HUES6 (cell line): ENCODE measurements around the gene RAP1GAP2.
A peak's percentile ranks its signal among the peaks of the same experiment; 100 is the strongest.
"Not testable (repeated sequence)": the region's sequence is repeated elsewhere in the genome, so short reads cannot be mapped to it uniquely, and the experiment has no call there.

Source experiments
- H3K27ac ChIP-seq: 2 replicates; pipeline ENCODE4 v1.7.0; 2013; ENCODE audit warnings: low read depth, mild to moderate bottlenecking, low read length, inconsistent platforms
- H3K27me3 ChIP-seq: 2 replicates; pipeline ENCODE4 v1.6.1; 2013; ENCODE audit warnings: low read length; ENCODE audit not compliant: control insufficient read depth, insufficient read depth
- H3K36me3 ChIP-seq: 2 replicates; pipeline ENCODE4 v1.6.1; 2013; ENCODE audit warnings: low read length; ENCODE audit not compliant: control insufficient read depth, insufficient read depth
- H3K4me1 ChIP-seq: 2 replicates; pipeline ENCODE4 v1.6.1; 2013; ENCODE audit warnings: low read length; ENCODE audit not compliant: control insufficient read depth, insufficient read depth
- H3K4me3 ChIP-seq: 2 replicates; pipeline ENCODE4 v1.5.1; 2013; ENCODE audit warnings: low read depth, low read length
- H3K9ac ChIP-seq: one replicate; pipeline ENCODE4 v1.6.1; 2013; ENCODE audit warnings: mild to moderate bottlenecking, low read length
- H3K9me3 ChIP-seq: 2 replicates; pipeline ENCODE4 v1.6.1; 2013; ENCODE audit warnings: low read depth, low read length; ENCODE audit not compliant: control insufficient read depth, insufficient read depth

Gene RAP1GAP2

DNA sequence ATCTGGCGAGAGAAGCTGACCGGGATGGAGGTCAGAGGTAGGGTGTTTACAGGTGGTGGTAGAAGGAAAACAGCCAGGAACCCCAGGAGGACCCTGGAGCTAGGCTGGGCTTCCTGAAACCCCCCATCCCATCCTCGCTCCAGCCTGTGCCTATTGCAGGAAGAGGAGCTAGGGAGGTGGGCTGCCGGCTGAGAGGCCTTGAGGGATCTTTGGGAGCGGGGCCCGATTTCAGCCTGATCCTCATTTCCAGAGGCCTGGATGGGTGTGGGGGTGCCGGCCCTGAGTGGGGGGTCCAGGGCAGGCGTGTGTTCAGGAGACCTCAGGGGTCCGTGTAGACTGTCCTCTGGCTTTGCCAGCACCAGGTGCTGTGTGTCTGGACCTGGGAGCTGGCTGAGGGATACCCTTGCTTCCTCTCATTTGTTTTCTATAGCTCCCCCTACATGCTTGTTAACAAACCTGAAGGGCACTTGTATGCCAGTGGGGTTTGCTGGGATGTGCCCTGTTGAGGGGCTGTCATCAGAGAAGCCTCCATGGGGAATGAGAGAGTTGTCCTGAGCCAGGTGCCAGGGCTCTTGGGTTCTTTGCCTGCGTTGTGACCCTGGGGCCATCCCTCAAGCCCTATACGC lies 18.9 kb upstream of the RAP1GAP2 start:
- H3K9me3 ChIP-seq: no peaks in the 10 kb centered on the region
- H3K4me3 ChIP-seq: peak overlapping the region; percentile 81
- peaks cover 45% of the 10 kb centered on the region for H3K27me3 ChIP-seq
- no peaks in the 10 kb centered on the region for H3K36me3 ChIP-seq
- H3K9ac ChIP-seq: peak overlapping the region; percentile 56
- H3K27ac ChIP-seq: no peak overlapping the region
- peaks cover 5% of the 10 kb centered on the region; the same call in 1 of the 2 replicates for H3K4me1 ChIP-seq

DNA sequence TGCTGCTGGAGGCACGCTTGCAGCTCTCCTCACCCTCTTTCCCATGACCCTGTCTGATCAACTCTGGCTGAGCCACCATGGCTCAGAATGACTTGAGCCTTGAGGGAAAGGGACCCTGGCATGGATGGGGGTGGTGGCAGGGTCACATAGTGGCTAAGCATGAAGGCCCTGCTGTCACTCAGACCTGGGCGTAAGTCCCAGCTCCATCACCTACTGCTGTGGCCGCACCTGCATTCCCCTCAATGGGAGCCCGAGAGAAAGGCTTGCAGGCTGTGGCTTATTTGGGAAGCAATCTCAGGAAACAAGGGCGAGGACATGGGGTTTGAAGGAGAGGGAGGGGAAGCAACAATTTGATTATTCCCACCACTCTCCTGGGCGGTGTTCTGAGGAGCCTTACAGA lies 17.7 kb upstream of the RAP1GAP2 start:
- H3K36me3 ChIP-seq: no peaks in the 10 kb centered on the region
- no peak overlapping the region for H3K9ac ChIP-seq
- H3K27me3 ChIP-seq: peaks cover 39% of the 10 kb centered on the region
- H3K4me3 ChIP-seq: no peak overlapping the region
- no peak overlapping the region for H3K27ac ChIP-seq
- no peaks in the 10 kb centered on the region for H3K9me3 ChIP-seq
- peaks cover 5% of the 10 kb centered on the region; the same call in 1 of the 2 replicates for H3K4me1 ChIP-seq

DNA sequence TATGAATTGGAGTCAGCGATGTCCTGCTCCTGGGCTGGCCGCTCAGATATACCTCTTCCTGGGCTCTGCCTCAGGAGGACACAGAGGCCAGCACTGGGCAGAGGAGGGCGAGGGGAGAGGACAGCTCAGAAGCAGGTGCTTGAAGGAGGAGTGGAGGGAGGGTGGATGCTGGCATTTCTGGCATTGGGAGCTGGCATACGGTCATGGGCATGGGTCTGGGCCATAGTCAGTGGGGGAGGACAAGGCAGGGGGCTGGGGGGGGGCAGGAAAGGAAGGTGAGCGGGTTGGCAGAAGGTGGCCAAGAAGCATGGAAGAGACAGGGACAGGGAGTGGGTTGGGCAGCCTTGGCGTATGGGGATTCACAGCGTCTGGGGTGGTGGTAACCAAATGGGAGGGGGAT lies 16.7 kb upstream of the RAP1GAP2 start:
- H3K27me3 ChIP-seq: peaks cover 33% of the 10 kb centered on the region
- peaks cover 5% of the 10 kb centered on the region; the same call in 1 of the 2 replicates for H3K4me1 ChIP-seq
- H3K9me3 ChIP-seq: no peaks in the 10 kb centered on the region
- no peak overlapping the region for H3K4me3 ChIP-seq
- H3K36me3 ChIP-seq: no peaks in the 10 kb centered on the region
- H3K27ac ChIP-seq: no peak overlapping the region
- no peak overlapping the region for H3K9ac ChIP-seq

DNA sequence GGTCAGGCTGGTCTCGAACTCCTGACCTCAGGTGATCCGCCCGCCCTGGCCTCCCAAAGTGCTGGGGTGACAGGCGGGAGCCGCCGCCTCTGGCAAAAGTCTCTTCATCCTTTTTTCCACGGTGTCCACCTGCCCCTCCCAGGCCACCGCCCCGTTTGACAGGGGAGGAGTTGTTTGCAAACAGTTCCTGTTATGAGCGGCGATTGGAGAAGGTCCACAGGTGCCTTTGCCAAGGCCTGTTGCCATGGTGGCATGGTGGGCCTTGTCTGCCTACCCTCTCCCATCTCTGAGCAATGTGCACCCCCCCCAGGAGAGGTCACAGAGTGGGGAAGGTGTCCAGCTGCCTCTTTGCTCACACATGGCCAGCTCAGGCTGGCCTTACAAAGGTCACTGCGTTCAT lies 16.0 kb upstream of the RAP1GAP2 start:
- peaks cover 5% of the 10 kb centered on the region; the same call in 1 of the 2 replicates for H3K4me1 ChIP-seq
- no peaks in the 10 kb centered on the region for H3K36me3 ChIP-seq
- no peak overlapping the region for H3K4me3 ChIP-seq
- no peaks in the 10 kb centered on the region for H3K9me3 ChIP-seq
- H3K27me3 ChIP-seq: peaks cover 29% of the 10 kb centered on the region
- H3K27ac ChIP-seq: no peak overlapping the region
- no peak overlapping the region for H3K9ac ChIP-seq

DNA sequence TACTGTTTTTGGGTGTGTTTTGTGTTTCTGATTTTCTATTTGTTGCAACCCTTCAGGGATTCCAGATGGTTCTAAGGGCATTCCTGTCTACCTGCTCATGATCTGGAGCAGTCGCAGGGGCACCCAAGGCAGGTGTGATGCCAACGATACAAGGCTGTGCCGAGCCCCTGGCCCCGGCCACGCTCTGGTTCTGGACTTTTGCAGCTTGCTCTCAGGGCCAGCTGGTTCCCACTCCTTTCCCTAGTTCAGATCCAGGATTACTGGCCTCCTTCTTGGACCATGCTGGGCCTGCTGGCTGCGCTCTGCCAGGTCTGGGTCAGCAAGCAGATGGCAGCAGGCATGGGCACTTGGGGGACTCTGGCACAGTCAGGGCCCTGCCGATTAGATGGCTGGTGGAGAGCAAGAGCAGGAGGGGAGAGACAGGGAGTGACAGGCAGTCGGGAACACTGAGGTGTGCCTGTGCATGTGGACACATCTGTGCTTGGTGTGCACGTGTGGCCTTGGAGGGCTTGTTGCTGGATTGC lies 15.2 kb upstream of the RAP1GAP2 start:
- no peaks in the 10 kb centered on the region for H3K9me3 ChIP-seq
- peaks cover 5% of the 10 kb centered on the region; the same call in 1 of the 2 replicates for H3K4me1 ChIP-seq
- H3K27ac ChIP-seq: no peak overlapping the region

DNA sequence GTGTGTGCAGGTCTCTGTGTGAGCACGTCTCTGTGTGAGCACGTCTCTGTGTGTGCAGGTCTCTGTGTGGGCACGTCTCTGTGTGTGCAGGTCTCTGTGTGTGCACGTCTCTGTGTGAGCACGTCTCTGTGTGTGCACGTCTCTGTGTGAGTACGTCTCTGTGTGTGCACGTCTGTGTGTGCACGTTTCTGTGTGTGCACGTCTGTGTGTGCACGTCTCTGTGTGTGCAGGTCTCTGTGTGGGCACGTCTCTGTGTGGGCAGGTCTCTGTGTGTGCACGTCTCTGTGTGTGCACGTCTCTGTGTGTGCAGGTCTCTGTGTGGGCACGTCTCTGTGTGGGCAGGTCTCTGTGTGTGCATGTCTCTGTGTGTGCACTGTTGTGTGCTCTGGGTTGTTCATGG lies 14.6 kb upstream of the RAP1GAP2 start:
- H3K27me3 ChIP-seq: peaks cover 17% of the 10 kb centered on the region; the same call in 1 of the 2 replicates
- H3K9ac ChIP-seq, H3K27ac ChIP-seq, H3K4me1 ChIP-seq, H3K36me3 ChIP-seq, H3K4me3 ChIP-seq, H3K9me3 ChIP-seq: not testable (repeated sequence)

More for the DNA sequence above, 15.2 kb upstream of the RAP1GAP2 start:
- H3K36me3 ChIP-seq: no peaks in the 10 kb centered on the region
- H3K9ac ChIP-seq: no peak overlapping the region
- H3K4me3 ChIP-seq: no peak overlapping the region
- peaks cover 22% of the 10 kb centered on the region; the same call in 1 of the 2 replicates for H3K27me3 ChIP-seq

DNA sequence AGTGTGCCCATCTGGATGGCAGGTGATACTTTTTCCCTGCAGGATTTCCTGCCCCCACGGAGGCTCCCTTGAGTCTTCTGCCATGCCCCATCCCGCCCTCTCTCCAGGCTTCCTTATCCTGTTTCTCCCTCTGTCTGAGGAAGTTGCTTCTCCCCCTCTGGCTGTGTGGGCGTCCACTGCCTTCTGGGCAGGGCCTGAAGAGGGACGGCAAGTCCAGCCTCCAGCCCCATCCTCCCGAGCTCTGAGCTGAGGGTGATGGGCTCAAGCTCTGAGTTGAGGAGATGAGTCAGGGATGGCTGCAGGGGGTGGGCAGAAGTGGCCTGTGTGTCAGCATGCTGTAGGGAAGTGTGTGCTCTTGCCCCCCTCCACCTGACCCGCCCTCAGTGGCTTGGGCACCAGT lies 14.2 kb upstream of the RAP1GAP2 start:
- H3K9me3 ChIP-seq: no peaks in the 10 kb centered on the region
- H3K4me1 ChIP-seq: peaks cover 4% of the 10 kb centered on the region; the same call in 1 of the 2 replicates
- H3K27me3 ChIP-seq: peaks cover 14% of the 10 kb centered on the region; the same call in 1 of the 2 replicates
- no peak overlapping the region for H3K9ac ChIP-seq
- H3K4me3 ChIP-seq: no peak overlapping the region
- H3K27ac ChIP-seq: no peak overlapping the region
- H3K36me3 ChIP-seq: no peaks in the 10 kb centered on the region

DNA sequence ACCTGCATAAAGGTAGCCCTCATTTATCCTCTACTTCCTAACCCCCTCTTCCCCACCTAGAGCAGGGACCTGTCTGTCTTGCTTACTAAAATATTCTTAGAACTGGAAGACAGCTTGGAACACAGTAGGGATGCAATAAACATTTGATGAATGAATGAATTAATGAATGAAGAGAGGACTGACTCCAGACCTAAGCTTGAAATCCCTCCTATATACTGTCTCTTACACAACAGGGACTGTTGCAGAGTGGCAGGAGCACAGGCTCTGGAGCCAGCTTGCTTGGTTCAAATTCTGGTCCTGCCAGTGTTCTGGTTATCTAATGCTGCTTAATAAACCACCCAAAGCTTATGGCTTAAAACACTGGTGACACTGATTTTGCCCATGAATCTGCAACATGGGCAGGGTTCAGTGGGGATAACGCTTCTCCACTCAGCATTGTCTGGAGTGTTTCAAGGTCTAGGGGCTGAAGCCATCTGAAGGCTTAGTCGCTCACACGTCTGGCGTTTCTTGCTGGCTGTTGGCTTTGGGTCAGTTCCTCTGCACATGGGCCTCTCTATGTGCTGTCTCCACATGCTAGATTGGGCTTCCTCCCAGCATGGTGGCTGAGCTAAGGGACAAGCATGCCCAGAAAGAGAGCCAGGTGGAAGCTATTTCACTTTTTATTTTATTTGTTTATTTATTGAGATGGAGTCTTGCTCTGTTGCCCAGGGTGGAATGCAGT lies 12.8 kb upstream of the RAP1GAP2 start:
- Histone ChIP-seq H3K4me1 (no peaks in the 10 kb centered on the region), H3K9ac (no peak overlapping the region), H3K27me3 (peaks cover 4% of the 10 kb centered on the region; the same call in 1 of the 2 replicates), H3K36me3 (no peaks in the 10 kb centered on the region), H3K4me3 (no peak overlapping the region), H3K9me3 (no peaks in the 10 kb centered on the region), H3K27ac (no peak overlapping the region)

DNA sequence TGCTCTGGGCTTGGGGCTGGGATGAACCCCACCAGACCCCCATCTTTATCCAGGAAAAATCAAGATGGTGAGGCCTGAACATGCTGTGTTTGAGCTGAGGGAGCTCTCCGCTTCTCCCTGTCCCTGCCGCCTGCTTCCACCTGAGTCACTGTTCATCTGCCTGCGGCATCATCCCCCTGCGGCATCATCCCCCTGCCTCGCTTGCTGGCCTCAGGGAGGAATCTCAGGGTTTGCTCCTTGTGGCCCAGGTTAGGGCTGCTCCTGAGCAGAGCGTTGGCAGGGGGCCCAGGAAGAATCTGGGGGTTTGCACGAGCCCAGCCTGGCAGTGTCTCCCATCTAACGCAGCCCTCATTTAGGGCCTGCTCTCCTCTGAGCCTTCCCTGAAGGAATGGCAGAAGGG lies 11.4 kb upstream of the RAP1GAP2 start:
- no peak overlapping the region for H3K9ac ChIP-seq

DNA sequence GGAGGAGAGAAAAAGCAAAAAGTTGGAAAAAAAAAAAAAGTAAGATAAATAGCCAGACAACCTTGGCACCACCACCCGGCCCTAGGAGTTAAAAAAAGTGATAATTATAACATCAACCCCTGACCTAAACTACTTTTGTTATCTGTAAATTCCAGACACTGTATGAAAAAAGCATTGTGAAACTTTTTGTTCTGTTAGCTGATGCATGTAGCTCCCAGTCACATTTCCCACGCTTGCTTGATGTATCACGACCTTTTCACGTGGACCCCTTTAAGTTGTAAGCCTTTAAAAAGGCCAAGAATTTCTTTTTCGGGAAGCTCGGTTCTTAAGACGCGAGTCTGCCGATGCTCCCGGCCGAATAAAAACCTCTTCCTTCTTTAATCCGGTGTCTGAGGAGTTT lies 10.9 kb upstream of the RAP1GAP2 start:
- not testable (repeated sequence) for H3K27me3 ChIP-seq, H3K27ac ChIP-seq, H3K4me3 ChIP-seq

More for the DNA sequence above, 11.4 kb upstream of the RAP1GAP2 start:
- no peaks in the 10 kb centered on the region for H3K9me3 ChIP-seq
- H3K27ac ChIP-seq: no peak overlapping the region
- H3K4me1 ChIP-seq: no peaks in the 10 kb centered on the region
- H3K4me3 ChIP-seq: no peak overlapping the region
- no peaks in the 10 kb centered on the region for H3K27me3 ChIP-seq
- H3K36me3 ChIP-seq: no peaks in the 10 kb centered on the region

DNA sequence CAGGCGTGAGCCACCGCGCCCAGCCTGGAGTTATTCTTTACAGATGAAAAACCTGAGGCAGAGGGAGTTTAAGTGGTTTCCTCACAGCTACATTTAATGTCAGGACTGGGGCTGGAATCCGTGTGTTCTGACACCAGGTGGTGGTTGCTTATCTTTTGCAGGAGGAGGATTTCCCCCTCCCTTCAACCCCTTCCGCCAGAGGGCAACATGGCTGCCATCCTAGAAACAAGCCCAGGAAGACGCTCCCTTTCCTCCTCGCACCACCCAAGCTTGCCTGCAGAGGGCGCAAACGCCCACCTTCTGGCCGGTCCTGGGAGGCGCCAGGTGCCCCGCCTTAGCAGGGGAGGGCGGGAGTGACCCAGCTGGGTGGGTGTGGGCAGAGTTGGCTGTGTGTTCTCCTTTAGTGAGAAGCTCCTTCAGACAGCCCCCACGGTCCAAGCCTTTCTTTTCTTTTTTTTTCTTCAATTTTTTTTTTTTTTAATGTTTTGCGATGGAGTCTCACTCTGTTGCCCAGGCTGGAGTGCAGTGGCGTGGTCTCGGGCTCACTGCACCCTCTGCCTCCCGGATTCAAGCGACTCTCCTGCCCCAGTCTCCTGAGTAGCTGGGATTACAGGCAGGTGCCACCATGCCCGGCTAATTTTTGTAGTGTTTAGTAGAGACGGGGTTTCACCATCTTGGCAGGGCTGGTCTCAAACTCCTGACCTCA lies 9.9 kb upstream of the RAP1GAP2 start:
- Histone ChIP-seq H3K27me3 (no peaks in the 10 kb centered on the region), H3K27ac (no peak overlapping the region), H3K36me3 (no peaks in the 10 kb centered on the region), H3K4me3 (no peak overlapping the region), H3K4me1 (peaks cover 4% of the 10 kb centered on the region; the same call in 1 of the 2 replicates), H3K9ac (no peak overlapping the region), H3K9me3 (no peaks in the 10 kb centered on the region)

More for the DNA sequence above, 10.9 kb upstream of the RAP1GAP2 start:
- not testable (repeated sequence) for H3K36me3 ChIP-seq, H3K9me3 ChIP-seq, H3K4me1 ChIP-seq, H3K9ac ChIP-seq
